Middle frontal gyrus (tissue), 1 donor: Measurements from ENCODE around the gene ADCY9.
A peak's percentile ranks its signal among the peaks of the same experiment; 100 is the strongest.
"Not testable (repeated sequence)": the region's sequence is repeated elsewhere in the genome, so short reads cannot be mapped to it uniquely, and the experiment has no call there.

Source experiments
- DNase-seq: peaks from one replicate; pipeline ENCODE4 v3.0.0-alpha.2; 2015; ENCODE audit warnings: low spot score; ENCODE audit errors: extremely low spot score

Gene ADCY9

DNA sequence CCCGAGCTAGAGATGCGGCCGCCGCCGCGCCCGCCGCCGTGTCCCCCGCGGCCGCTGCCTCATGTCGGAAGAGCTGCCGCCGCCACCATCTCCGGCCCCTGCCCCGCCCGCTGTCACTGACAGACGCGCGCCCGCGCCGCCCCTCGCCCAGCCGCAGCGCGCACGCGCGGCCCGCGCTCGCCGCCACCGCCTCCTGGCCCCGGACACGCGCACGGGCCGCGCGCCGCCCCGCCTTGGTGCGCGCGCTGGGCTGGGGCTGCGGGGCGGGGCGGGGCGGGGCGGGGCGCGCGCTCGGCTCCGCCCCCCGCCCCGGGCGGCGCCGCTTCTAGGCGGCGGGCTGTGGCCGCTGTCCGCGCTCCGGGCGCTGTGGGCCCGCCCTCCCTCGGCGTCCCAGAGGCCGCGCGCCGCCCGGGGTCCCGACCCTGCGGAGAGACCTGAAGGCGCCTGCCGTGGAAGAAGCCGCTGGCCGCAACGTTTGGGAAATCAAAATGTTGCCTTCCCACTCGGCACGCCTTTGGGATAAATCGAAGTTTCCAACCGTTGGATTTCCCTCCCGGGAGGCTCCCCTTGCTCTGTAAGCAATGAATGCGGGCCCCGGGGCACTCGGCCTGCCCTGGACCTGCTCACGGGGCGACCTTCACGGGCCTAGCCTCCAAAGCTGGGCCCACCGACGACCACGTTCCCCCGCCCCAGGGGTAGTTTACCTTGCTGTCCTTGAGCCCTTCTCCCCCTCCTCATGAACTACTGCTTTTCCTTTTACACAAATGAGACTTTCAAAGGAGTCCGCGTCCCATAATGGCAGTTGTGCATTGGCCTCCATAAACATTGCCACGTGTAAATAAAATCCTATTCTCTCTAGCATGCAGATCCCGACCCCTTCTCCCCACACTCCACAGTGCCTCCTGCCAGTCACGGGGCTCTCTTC lies at the start of gene ADCY9:
Gene ADCY9, minus strand, starts transcription at position 118 of the 925 bp plus-strand sequence. CDS start 1,000 bp downstream, outside the sequence.
- DNase-seq = peak; percentile 65

DNA sequence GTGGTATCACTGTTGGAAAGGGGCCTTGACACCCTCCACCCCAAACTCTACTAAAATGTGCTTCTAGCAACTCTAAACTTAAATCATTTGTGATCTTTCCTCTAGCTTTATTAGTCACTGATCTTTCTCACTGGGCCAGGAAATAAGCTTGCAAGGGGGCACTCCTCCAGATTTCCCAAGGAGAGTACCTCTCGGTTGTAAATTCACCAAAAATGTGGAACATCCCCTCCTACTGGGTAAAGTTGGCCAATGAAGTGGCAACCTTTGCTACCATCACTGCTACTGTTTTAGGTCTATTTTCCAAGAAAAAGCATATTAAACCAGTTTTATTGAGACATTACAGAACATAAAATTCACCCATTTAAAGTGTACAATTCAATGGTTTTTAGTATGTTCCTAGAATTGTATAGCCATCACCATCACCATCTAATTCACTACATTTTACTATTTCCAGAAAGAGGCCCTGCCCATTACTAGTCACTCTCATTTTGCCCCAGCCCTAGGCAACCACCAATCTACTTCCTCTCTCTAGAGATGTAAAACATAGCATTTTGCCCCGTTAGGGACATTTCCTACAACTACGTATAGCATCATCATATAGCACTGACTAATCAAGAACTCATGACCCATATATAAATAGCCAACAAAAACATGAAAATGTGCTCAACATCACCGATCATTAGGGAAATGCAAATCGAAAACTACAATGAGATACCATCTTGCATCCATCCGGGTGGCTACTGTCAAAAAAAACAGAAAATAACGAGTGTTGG lies 44.6 kb upstream of the ADCY9 start:
- no peak for DNase-seq

DNA sequence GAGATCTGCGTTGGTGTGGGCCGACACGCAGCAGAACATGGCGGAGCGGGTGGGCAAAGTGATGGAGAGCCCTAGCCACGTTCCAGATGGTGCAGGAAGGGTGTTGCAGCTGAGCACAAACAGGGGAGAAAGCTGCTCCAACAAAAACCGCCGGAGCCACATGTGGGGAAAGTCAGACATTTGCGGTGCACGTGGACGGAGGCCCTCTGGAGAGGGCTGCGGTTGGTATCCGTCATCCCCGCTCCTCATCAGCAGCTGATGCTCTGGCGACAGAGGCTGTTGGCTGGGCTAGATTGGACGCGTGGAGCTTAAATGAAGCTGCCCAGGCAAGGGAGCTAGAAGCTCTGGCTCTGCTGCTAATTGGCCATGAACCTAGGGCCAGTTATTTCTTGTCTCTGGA lies 43.5 kb upstream of the ADCY9 start:
- DNase-seq = no peak

DNA sequence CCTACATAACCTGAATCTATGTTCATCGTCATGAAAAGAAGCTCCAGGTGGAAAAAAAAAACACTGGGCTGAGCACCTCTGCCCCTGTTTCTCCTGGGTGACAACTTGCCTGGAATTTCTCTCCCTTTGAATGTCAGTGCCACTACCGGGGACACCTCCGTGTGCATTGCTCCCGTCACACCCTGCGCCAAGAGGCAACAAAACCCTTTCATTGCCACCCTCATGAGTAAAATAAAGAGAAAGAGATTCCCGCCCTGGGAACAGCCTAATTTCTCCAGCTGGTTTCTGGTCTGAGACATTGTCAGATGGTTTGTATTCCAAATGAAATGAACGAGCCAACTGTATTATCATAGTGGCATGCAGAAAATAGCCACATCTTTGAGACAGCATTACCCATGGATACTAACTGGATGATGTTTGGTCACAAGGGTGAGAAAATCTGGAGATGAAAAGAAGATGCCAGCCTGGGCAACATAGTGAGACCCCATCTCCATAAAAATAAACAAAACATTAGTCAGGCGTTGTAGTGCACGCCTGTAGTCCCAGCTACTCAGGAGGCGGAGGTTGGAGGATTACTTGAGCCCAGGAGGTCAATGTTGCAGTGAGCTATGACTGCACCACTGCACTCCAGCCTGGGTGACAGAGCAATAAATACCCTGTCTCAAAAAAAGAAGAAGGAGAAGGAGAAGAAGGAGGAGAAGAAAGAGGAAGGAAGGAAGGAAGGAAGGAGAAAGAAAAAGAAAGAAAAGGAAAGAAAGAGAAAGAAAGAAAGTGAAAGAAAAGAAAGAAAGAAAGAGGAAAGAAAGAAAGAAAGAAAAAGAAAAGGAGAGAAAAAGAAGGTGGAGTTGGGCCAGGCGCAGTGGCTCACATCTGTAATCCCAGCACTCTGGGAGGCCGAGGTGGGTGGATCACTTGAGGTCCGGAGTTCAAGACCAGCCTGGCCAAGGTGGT lies 42.2 kb upstream of the ADCY9 start:
- no peak for DNase-seq

DNA sequence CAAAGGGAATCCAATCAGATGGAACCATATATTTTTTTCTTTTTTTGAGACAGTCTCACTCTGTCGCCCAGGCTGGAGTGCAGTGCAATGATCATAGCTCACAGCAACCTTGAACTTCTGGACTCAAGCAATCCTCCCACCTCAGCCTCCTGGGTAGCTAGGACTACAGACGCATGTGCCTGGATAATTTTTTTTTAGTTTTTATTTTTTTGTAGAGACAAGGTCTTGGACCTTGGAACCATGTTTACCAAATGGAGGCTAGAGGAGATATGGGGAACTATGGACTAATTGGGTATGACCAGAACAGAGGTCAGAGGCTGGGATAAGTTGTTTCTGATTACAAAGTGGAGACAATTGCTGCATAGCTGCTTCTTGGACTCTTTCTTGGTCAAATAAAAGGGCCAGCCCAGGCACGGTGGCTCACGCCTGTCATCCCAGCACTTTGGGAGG lies 41.2 kb upstream of the ADCY9 start:
- DNase-seq = no peak

DNA sequence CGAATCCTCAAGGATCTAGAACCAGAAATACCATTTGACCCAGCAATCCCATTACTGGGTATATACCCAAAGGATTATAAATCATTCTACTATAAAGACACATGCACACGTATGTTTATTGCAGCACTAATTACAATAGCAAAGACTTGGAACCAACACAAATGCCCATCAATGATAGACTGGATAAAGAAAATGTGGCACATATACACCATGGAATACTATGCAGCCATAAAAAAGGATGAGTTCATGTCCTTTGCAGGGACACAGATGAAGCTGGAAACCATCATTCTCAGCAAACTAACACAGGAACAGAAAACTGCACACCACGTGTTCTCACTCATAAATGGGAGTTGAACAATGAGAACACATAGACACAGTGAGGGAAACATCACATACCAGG lies 40.3 kb upstream of the ADCY9 start:
- not testable (repeated sequence) for DNase-seq

DNA sequence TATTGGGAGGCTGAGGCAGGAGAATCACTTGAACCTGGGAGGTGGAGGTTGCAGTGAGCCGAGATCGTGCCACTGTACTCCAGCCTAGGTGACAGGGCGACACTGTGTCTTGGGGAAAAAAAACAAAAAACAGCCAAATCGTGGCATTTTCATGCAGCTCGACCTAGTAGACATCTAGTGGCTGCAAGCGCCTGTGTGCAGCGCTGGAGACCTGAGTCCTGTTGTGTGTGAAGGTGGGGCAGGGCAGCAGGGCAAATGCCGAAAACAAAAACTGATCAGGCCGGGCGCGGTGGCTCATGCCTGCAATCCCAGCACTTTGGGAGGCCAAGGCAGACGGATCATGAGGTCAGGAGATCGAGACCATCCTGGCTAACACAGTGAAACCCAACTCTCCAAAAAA lies 37.1 kb upstream of the ADCY9 start:
- DNase-seq = not testable (repeated sequence)

DNA sequence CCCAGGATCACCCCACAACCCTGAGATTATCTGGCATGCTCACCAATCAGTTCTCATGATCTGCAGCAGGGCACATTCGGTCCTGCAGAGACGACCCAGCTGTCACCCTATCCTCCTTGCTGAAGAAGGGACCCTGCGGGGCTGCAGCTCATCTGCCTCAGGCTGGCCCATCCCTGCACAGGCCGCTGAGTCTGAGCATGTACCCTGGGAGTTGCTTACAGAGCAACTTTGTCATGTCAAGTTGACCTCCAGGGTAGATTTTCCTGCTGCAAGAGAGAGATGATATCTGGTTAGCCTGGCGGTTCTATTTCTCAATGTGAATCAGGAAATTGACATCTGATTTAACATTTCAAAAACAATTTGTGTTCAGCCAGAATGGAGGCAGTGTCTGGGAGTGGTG lies 36.0 kb upstream of the ADCY9 start:
- no peak for DNase-seq

DNA sequence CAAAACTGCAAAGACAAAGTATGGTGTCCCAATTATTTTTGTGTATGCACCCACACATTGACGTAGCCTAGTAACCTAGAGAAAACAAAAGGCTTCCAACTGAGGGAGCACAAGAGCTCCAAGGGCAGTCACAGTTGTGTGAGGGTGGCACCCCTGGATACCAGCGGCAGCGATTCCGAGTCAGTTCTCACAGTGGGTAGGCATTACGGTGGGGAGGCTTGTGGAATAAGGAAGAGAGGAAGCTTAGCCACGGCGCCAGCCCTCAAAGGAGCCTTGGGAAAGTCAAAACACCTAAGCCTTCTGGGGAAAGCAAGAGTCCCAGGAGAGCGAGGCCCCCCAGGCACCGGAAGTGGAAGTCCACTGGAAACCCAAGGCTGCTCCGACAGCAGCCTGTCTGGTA lies 31.0 kb upstream of the ADCY9 start:
- no peak for DNase-seq

DNA sequence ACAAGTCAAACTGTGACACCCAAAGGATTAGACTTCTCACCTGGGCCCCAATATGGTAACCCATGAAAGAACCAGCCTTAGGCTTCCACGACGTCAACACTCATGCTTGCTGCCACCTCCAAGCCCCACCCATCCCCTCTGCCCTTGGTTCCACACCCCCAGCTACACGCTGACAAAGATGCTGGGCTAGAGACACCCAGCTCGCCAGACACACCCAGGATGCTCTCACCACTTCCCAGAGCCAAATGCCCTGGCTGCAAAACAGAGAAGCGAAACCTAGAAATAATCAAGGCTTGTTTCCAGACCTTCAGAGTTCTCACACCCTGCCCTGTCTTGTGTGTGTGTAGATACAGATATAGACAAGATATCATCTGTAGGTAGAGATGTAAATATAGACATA lies 26.0 kb upstream of the ADCY9 start:
- no peak for DNase-seq

DNA sequence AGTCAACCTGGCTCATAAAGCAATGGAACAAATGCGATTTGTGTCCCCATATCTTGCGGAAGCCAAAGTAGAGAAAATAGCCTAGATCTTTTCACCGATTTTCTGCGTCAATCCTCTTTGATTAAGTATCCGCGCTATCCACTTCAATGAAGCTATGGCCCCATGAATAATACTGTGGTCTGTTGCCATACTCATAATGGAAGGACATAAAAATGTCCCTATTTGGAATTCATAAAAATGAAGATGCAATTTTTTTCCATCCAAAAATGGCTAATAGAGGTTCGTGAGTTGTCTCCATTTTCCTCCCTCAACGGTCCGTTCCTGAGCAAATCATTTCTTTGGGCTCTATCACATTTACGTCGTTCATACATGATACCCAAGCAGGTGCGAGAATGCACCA lies 25.4 kb upstream of the ADCY9 start:
- DNase-seq = no peak

DNA sequence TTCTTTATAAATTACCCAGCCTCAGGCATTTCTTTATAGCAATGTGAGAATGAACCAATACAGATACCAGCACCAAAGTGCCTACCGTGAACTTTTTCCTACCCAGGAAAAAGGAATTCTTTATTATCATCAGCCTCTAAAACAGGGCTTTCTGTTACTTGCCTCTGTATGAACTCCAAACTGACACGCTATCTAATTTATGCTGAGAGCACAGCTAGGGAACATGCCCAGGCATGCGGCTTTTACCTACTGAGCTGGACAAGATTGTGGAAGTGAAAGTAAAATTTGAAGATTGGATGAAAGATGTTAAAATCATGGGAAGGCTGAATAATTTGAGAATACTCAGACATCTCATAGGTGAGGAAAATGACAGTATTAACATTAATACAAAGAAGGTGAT lies 24.4 kb upstream of the ADCY9 start:
- no peak for DNase-seq

DNA sequence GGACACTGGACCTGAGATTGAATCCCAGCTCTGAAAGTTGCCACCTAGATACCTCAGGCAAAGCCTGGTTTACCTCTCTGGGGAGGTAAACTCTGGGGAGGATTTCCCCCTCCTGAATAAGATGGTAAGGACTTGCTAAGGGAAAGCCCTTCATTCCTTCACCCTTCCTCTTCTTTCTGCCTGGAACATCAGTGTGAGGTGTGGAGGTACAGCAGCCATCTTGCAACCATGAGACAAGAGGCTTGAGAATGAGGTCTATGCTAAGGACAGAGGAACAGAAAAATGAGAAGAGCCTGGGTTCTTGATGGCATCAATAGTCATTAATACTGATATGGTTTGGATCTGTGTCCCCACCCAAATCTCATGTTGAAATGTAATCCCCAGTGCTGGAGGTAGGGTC lies 23.7 kb upstream of the ADCY9 start:
- DNase-seq = no peak

DNA sequence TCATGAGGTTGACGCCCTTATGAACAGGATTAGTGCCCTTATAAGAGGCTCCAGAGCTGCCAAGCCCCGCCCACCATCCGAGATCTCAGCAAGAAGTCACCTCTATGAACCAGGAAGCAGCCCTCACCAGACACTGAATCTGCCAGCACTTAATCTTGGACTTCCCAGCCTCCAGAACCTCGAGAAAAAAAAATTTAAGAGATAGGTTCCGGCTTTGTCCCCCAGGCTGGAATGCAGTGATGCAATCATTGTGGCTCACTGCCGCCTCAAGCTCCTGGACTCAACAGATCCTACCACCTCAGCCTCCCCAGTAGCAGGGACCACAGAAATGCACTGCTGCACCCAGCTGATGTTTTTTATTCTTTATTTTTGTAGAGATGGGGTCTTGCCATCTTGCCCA lies 22.5 kb upstream of the ADCY9 start:
- no peak for DNase-seq

DNA sequence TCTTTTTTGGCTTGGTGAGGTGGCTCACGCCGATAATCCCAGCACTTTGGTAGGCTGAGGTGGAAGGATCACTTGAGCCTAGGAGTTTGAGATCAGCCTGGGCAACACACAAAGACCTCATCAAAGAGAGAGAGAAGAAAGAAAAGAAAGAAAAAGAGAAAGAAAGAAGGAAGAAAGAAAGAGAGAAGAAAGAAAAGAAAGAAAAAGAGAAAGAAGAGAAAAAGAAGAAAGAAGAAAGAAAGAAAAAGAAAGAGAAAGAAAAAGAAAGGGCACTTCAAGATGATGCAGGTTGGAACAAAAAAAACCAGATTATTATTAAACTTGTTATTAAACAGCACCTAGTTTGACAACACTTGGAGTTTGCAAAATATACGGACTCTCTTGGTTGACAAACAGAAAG lies 21.2 kb upstream of the ADCY9 start:
- DNase-seq = no peak

DNA sequence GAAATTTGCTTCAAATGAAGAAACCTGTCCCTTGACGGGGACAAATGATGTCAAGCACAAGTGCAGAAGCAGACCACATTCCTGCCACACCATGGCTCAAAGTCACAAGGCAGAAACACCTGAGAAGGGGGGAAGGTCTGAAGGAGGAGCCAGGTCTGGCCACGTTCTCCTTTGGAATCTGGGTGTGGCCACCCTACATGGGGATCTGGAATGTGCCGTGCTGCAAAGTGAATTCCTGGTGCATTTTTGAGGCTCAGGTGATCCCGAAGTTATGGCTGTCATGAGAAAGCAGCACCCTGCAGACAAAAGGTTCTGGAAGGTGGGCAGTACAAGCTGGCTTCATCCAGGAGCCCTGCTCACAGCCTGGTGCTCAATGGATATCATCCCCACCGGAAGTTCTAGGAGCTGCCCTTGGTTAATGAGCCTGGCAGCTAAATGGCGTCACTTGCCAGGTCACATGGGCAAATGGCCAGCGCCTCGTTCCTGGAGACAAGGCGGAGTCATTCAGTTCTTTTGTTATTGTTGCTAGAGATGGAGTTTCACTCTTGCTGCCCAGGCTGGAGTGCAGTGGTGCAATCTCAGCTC lies 20.1 kb upstream of the ADCY9 start:
- DNase-seq = no peak

DNA sequence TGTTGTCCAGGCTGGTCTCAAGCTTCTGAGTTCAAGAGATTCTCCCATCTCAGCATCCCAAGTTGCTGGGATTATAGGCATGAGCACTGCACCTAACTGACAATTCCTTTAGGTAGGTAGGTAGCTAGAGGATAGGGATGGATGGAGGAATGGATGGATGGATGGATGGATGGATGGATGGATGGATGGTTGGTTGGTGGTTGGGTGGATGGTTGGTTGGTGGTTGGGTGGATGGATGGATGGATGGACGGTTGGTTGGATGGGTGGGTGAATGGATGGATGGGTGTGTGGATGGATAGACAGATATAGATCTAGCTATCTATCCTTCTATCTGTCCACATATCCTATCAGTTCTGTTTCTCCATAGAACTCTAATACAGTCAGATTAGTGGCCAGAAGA lies 19.3 kb upstream of the ADCY9 start:
- no peak for DNase-seq

DNA sequence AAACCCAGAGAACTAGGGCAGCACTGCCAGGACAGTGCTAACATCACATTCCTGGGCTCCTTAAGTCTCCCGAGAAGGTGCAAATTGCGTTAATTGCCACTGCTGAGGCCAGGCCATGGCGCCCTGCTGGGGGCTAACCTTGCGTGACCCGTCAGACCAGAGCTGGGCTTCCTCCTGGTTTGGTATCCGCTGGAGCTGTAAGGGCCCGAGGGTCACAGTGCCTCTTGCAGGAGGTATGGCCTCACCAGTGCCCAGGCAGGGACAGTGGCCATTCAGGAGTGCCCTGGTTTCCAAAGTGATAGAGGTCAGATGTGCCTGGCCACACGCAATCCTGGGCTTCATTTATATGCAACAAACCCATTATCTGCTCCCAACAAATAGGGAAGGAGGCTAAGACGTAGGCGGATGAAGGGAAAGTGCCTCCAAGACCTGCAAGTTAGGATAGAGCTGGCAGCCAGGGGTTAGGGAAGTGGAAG lies 17.7 kb upstream of the ADCY9 start:
- DNase-seq = no peak

DNA sequence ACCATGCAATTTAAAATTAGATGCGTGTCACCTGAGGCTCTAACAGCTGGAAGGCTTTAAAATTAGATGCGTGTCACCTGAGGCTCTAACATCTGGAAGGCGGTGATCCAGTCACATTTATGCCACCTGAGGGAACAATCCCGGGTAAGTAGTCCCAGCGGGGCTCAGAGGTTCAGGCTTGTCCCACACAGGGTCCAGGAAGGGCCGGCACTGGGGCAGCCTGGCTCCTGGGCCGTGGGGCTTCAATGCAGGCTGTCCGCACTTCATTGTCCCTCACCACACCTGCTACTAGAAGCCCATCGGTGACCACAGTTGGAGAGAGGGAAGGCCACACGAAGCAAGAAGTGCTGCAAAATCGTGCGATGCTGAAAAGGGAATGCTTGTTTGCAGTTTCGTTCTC lies 15.4 kb upstream of the ADCY9 start:
- no peak for DNase-seq

DNA sequence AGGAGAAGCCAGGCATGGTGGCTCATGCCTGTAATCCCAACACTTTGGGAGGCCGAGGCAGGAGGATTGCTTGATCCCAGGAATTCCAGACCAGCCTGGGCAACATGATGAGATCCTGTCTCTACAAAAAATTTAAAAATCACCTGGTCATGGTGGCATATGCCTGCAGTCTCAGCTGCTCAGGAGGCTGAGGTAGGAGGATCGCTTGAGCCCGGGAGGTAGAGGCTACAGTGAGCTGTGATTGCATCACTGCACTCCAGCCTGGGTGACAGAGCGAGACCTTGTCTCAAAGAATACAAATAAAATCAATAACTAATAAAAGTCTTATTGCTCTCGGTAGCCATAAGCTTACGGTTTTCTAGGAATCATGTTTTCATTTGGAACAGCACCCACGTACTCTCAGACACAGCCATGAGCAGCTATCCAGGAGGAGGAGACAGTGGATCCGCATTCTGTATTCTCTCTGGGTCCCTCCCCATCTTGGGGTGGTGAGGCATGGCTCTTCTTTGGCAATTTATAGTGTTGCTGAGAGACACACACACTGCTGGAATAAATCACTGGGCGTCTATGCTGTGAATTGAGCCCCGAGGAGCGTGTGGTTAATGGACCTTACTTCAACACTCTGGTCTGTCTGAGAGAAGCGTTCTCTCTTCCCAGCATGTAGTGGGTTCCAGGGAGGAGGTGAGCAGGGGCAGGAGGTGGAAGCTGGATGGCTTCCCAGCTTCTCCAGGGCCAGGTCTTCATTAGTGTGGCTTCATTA lies 8.5 kb upstream of the ADCY9 start:
- no peak for DNase-seq
